Lower leg skin (tissue), 3 donors: ENCODE results near the gene PDXK.

Experiments
- CTCF ChIP-seq, 3 donors: fragments of 450-650 bp; IDR thresholded peaks; one replicate each; pipeline ENCODE4 v1.5.1; 2016; ENCODE audit warnings: antibody characterized with exemption in 3 of 3, mild to moderate bottlenecking in 3 of 3, moderate library complexity in 2 of 3
- POLR2A ChIP-seq, 2 donors: fragments of 450-650 bp; IDR thresholded peaks; one replicate each; pipeline ENCODE4 v1.6.1; 2016 to 2017; ENCODE audit warnings: antibody characterized with exemption in 2 of 2, mild to moderate bottlenecking in 1 of 2, moderate library complexity in 1 of 2

- no peak for TF ChIP-seq CTCF (IDR thresholded peaks at IDR 0.05)
- TF ChIP-seq POLR2A (IDR thresholded peaks at IDR 0.05) = no peak
Measured at GRCh38 chr21:43755820-43756594, 37.1 kb downstream of the PDXK start.
